ENCODE data around the gene PHKA1.
"Not testable (repeated sequence)": the region's sequence is repeated elsewhere in the genome, so short reads cannot be mapped to it uniquely, and the experiment has no call there.

Gene PHKA1

GRCh38 chrX:72609313-72609712 is 104.8 kb downstream of the PHKA1 start:
- DNase-seq (ENCODE audit: low read depth), result no peak
- no peak overlapping the region for H3K4me3 ChIP-seq (ENCODE audit: low read depth, low read length)
- peak; percentile 38 for TF ChIP-seq CTCF (IDR thresholded peaks at IDR 0.05; ENCODE audit: control insufficient read depth, extremely low read depth, insufficient read depth)

- H3K4me3 ChIP-seq (ENCODE audit: low read depth, low read length), result no peak overlapping the region
- TF ChIP-seq CTCF (IDR thresholded peaks at IDR 0.05; ENCODE audit: control insufficient read depth, extremely low read depth, insufficient read depth), result no peak
- DNase-seq (ENCODE audit: low read depth), result no peak
These were observed 109.4 kb downstream of the PHKA1 start for GRCh38 chrX:72604705-72605104.

GRCh38 chrX:72604112-72604511 is 110.0 kb downstream of the PHKA1 start:
- no peak overlapping the region for H3K4me3 ChIP-seq (ENCODE audit: low read depth, low read length)
- no peak for TF ChIP-seq CTCF (IDR thresholded peaks at IDR 0.05; ENCODE audit: control insufficient read depth, extremely low read depth, insufficient read depth)
- no peak for DNase-seq (ENCODE audit: low read depth)

- H3K4me3 ChIP-seq (ENCODE audit: low read depth, low read length); DNase-seq (ENCODE audit: low read depth): not testable (repeated sequence)
These were observed 123.1 kb downstream of the PHKA1 start for GRCh38 chrX:72591038-72591437.

GRCh38 chrX:72584163-72584562 is 129.9 kb downstream of the PHKA1 start:
- no peak overlapping the region for H3K4me3 ChIP-seq (ENCODE audit: low read depth, low read length)
- DNase-seq (ENCODE audit: low read depth), result no peak
- TF ChIP-seq CTCF (IDR thresholded peaks at IDR 0.05; ENCODE audit: control insufficient read depth, extremely low read depth, insufficient read depth), result no peak

- TF ChIP-seq CTCF (IDR thresholded peaks at IDR 0.05; ENCODE audit: control insufficient read depth, extremely low read depth, insufficient read depth), result no peak
- no peak for DNase-seq (ENCODE audit: low read depth)
- H3K4me3 ChIP-seq (ENCODE audit: low read depth, low read length), result no peak overlapping the region
These were observed 137.8 kb downstream of the PHKA1 start for GRCh38 chrX:72576141-72576894.

GRCh38 chrX:72573158-72573511 is 141.0 kb downstream of the PHKA1 start:
- peak overlapping the region; percentile 78 for H3K4me3 ChIP-seq (ENCODE audit: low read depth, low read length)
- no peak for TF ChIP-seq CTCF (IDR thresholded peaks at IDR 0.05; ENCODE audit: control insufficient read depth, extremely low read depth, insufficient read depth)
- no peak for DNase-seq (ENCODE audit: low read depth)

Measured in LNCaP clone FGC (cell line).